Effector CD4-positive, alpha-beta T cell (primary cell): Measurements from ENCODE around the gene SPATA6L.

Experiments used
- DNase-seq: peaks from one replicate; pipeline ENCODE4 v3.0.0-alpha.2; 2020
- total RNA-seq: gene quantifications from one replicate; lab custom pipeline; 2026; lab: John Stamatoyannopoulos, UW

The SPATA6L gene, protein sequence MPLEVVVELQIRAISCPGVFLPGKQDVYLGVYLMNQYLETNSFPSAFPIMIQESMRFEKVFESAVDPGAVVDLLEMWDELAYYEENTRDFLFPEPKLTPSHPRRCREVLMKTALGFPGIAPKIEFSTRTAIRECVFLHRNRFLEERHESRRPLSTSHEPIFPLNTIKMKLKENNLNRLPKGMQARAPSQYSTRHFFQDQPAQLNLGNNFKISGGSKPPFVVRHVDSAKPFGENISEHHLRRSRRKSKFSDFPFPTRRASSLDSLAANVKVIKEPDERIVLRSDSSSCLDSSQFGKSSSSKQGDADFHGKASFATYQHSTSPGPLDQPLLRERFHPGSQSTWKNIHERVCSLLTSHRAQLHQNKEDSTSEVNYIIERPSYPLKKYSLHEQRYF
- 3.8 reads per million, percentile 14 among the genes with 10 or more reads in this experiment for total RNA-seq

GRCh38 chr9:4666042-4666699 is at the start of gene SPATA6L:
Gene SPATA6L, minus strand, starts transcription at chr9:4666480. Its CDS starts 230 bp downstream, at chr9:4666250.
- peak; percentile 24 for DNase-seq

- no peak for DNase-seq
These were observed 48.2 kb upstream of the SPATA6L start for GRCh38 chr9:4714266-4715016.

DNA sequence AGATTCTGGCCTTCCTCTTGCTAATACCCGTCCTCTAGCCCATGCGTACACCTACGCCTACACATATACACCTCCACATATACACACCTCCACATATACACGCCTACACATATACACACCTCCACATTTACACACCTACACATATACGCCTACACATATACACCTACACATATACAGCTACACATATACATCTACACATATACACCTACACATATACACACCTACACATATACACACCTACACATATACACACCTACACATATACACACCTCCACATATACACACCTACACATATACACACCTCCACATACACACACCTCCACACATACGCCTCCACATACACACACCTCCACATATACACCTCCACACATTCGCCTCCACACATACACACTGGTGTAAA is 47.6 kb upstream of the SPATA6L start:
- DNase-seq = no peak

DNA sequence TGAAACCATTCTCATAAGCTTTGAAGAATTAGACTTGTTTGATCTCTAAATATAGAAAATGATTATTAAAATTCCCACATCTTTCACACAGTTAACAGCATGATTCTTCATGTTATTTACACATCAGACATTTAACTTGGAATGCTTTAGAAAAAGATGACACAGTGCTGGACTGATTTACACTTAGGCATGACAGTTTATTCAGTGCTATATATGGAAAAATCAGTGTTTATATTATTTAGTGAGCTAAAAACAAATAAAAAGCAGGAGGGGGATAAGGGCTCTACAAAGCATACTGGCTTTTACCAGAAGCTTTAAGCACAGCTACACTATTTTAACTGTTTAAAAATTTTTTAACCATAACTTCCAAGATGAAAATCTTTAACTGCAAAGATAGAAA is 43.1 kb upstream of the SPATA6L start:
- DNase-seq = no peak

GRCh38 chr9:4706971-4707622 is 40.8 kb upstream of the SPATA6L start:
- no peak for DNase-seq

GRCh38 chr9:4706021-4706420 is 39.7 kb upstream of the SPATA6L start:
- no peak for DNase-seq

DNA sequence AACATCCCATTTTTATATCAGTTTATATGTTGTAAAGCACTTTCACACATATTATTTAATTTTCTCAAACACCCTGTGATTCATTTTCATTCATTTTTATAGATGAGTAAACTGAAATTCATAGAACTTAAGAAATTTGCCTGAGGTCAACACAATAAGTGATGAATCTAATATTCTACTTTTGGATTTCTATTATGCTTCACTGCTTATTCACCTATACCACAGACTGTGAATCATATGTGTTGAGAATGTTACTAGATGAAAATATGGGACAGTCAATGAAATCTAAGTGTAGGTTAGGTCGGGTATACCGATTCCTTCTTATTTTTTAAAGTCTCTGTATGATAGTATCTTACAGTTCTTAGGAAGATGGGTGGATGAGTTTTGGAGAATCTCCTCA is 37.8 kb upstream of the SPATA6L start:
- no peak for DNase-seq

GRCh38 chr9:4701526-4701925 is 35.2 kb upstream of the SPATA6L start:
- DNase-seq = no peak

GRCh38 chr9:4700932-4701331 is 34.7 kb upstream of the SPATA6L start:
- DNase-seq = no peak

- no peak for DNase-seq
These were observed 33.8 kb upstream of the SPATA6L start for GRCh38 chr9:4700091-4700490.

GRCh38 chr9:4691795-4692194 is 25.5 kb upstream of the SPATA6L start:
- no peak for DNase-seq

- no peak for DNase-seq
These were observed 23.9 kb upstream of the SPATA6L start for GRCh38 chr9:4690144-4690543.

- DNase-seq = no peak
These were observed 23.4 kb upstream of the SPATA6L start for GRCh38 chr9:4689687-4690104.

GRCh38 chr9:4689021-4689420 is 22.7 kb upstream of the SPATA6L start:
- DNase-seq = no peak

- no peak for DNase-seq
These were observed 20.3 kb upstream of the SPATA6L start for GRCh38 chr9:4686584-4686983.

DNA sequence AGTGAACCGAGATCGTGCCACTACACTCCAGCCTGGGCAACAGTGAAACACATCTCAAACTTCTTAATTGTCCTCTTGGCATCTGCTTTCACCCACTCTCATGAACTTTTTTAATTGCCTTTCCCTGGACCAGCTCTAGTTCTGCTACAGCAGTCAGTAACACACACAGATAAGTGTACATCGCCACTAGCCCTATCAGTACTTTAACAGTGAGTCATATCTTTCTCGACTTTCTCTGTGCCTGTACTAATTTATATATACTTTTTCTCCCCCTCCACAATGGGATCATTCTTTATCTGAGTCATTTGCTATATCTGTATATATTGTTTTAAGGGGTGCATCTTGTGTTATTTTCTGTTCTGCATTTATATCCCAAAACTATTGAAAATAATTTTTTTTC is 19.8 kb upstream of the SPATA6L start:
- no peak for DNase-seq

- DNase-seq = no peak
These were observed 18.5 kb upstream of the SPATA6L start for GRCh38 chr9:4684820-4685219.

DNA sequence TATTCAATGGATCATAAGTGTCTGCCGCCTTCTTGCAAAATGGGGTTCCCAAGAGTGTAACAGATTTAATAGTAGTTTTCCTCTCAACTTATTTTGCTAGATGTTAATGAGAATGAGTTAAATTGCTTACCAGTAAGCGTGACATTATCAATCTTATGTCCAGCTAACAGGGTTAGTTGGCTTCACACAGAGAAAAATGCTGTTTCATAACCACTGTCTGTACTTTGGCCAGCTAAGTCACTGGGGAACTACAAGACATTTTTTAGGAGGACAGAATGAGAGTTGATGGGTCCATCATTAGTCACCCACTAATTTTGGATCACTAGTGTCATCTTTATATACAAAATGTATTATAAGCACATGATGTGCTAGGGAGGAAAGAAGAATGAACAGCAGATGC is 14.5 kb upstream of the SPATA6L start:
- DNase-seq = no peak

DNA sequence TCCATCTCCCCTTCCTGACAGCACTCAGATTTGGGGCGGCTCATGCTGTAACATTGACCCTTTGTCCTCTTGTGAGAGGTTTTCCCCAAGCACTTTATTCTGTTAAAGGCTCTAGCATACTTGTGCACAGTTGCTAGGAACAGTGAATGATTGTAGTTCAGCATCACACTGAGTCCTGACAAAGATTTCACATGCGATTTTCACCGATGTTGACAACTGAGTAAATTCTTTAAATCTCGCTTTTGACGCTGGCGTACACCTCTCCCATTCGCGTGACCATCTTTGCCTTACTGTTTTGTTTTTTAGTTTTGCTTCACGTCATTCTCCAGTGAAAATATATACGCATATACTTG is 13.9 kb upstream of the SPATA6L start:
- DNase-seq = no peak

GRCh38 chr9:4679268-4680172 is 13.2 kb upstream of the SPATA6L start, which contains the start of gene CDC37L1:
Gene CDC37L1, plus strand, starts transcription at chr9:4679569. Its CDS starts 199 bp downstream, at chr9:4679768.
- peak; percentile 99 for DNase-seq

GRCh38 chr9:4678679-4679267 is 12.5 kb upstream of the SPATA6L start:
- peak; percentile 8 for DNase-seq
